ENCODE results near the gene CXCL12. TPM values are rescaled to one million over a fixed set of nuclear protein-coding genes. Genes with fewer than 3 reads are reported as not detected.

Gene CXCL12
- total RNA-seq, 4 donors from 2014 or later, result 44.7 to 81.2 (median 56.9) TPM

DNA sequence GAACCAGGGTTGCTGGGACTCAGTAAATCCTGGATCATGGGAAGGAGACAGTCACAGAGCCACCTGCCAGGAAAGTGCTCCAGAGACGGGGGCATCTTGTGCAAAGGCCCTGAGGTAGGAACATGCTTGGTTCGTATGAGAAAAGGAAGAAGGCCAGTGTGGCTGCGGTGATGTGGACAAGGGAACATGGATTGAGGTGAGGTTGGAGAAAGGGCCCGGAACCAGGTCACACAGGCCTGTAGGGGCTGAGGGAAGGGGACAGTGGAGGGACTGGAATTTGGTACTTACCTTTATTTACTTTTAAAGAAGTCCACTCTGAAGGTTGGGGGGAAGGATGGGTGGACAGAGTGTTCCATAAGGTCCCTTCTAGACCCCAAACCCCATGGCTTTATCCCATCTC, 32.9 kb upstream of the CXCL12 start:
- TF ChIP-seq POLR2A (IDR thresholded peaks at IDR 0.05), result no peak
- no peak for TF ChIP-seq POLR2AphosphoS5 (IDR thresholded peaks at IDR 0.05)
- TF ChIP-seq EP300 (IDR thresholded peaks at IDR 0.05), result no peak
- TF ChIP-seq, protein P1, sequence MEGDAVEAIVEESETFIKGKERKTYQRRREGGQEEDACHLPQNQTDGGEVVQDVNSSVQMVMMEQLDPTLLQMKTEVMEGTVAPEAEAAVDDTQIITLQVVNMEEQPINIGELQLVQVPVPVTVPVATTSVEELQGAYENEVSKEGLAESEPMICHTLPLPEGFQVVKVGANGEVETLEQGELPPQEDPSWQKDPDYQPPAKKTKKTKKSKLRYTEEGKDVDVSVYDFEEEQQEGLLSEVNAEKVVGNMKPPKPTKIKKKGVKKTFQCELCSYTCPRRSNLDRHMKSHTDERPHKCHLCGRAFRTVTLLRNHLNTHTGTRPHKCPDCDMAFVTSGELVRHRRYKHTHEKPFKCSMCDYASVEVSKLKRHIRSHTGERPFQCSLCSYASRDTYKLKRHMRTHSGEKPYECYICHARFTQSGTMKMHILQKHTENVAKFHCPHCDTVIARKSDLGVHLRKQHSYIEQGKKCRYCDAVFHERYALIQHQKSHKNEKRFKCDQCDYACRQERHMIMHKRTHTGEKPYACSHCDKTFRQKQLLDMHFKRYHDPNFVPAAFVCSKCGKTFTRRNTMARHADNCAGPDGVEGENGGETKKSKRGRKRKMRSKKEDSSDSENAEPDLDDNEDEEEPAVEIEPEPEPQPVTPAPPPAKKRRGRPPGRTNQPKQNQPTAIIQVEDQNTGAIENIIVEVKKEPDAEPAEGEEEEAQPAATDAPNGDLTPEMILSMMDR (IDR thresholded peaks at IDR 0.05), result no peak
- Histone ChIP-seq H3K9me3 (peaks cover 0 to 8% (median 0%) of the 10 kb centered on the region in 3 donors), H3K27me3 (no peaks in the 10 kb centered on the region), H3K4me1 (peaks cover 0 to 10% (median 3%) of the 10 kb centered on the region in 3 donors), H3K27ac (no peak overlapping the region), H3K36me3 (no peaks in the 10 kb centered on the region), H3K4me3 (no peak overlapping the region)
- ATAC-seq, result no peak
- WGBS, 2 donors (ENCODE audit: low coverage in 1 of 2), result 85% methylated on average over 4 of the region's 4 CpGs; no CpG with 5 or more reads in 1 of the 2 donors

- Histone ChIP-seq H3K9me3 (peaks cover 0 to 15% (median 0%) of the 10 kb centered on the region in 3 donors), H3K4me1 (peaks cover 0 to 10% (median 3%) of the 10 kb centered on the region in 3 donors), H3K27me3 (no peaks in the 10 kb centered on the region), H3K4me3 (no peak overlapping the region), H3K27ac (peak overlapping the region in 2 of 4 donors; percentile 10 to 23), H3K36me3 (no peaks in the 10 kb centered on the region)
- TF ChIP-seq POLR2AphosphoS5 (IDR thresholded peaks at IDR 0.05), result no peak
- no peak for TF ChIP-seq EP300 (IDR thresholded peaks at IDR 0.05)
- TF ChIP-seq, protein P1 (IDR thresholded peaks at IDR 0.05), result no peak
- TF ChIP-seq POLR2A (IDR thresholded peaks at IDR 0.05), result no peak
- no peak for ATAC-seq
- WGBS, 2 donors (ENCODE audit: low coverage in 1 of 2), result 36 to 71% methylated on average over 1 to 2 of the region's 2 CpGs
Observed at GRCh38 chr10:44416936-44417335, 32.0 kb upstream of the CXCL12 start.

- Histone ChIP-seq H3K9me3 (peaks cover 0 to 22% (median 0%) of the 10 kb centered on the region in 3 donors), H3K4me1 (peaks cover 0 to 10% (median 3%) of the 10 kb centered on the region in 3 donors), H3K27me3 (no peaks in the 10 kb centered on the region), H3K27ac (peak overlapping the region in 3 of 4 donors; percentile 10 to 37 (median 23)), H3K36me3 (no peaks in the 10 kb centered on the region), H3K4me3 (no peak overlapping the region)
- no peak for TF ChIP-seq EP300 (IDR thresholded peaks at IDR 0.05)
- no peak for TF ChIP-seq POLR2A (IDR thresholded peaks at IDR 0.05)
- TF ChIP-seq, protein P1 (IDR thresholded peaks at IDR 0.05), result no peak
- TF ChIP-seq POLR2AphosphoS5 (IDR thresholded peaks at IDR 0.05), result no peak
- WGBS, 2 donors (ENCODE audit: low coverage in 1 of 2), result 13 to 28% methylated on average over 5 to 6 of the region's 7 CpGs
- no peak for ATAC-seq
Observed at GRCh38 chr10:44416021-44416771, 31.3 kb upstream of the CXCL12 start.

DNA sequence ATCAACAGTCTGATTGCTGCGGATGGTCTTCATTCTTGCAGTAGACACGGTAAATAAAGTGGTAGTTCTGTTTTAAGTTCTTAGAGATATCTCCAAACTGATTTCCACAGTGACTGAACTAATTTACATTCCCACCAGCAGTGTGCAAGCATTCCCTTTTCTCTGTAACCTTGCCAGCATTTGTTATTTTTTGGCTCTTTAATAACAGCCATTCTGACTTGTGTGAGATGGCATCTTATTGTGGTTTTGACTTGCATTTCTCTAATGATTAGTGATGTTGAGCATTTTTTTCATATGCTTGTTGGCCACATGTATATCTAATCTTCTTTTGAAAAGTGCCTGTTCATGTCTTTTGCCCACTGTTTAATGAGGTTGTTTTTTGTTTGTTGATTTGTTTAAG, 30.2 kb upstream of the CXCL12 start:
- TF ChIP-seq EP300 (IDR thresholded peaks at IDR 0.05) (no peak), POLR2A (IDR thresholded peaks at IDR 0.05) (no peak), POLR2AphosphoS5 (IDR thresholded peaks at IDR 0.05) (no peak)
- TF ChIP-seq, protein P1 (IDR thresholded peaks at IDR 0.05), result no peak
- Histone ChIP-seq H3K9me3 (peaks cover 0 to 30% (median 0%) of the 10 kb centered on the region in 3 donors), H3K4me1 (peaks cover 0 to 10% (median 3%) of the 10 kb centered on the region in 3 donors), H3K4me3 (no peak overlapping the region), H3K27me3 (no peaks in the 10 kb centered on the region), H3K36me3 (no peaks in the 10 kb centered on the region), H3K27ac (no peak overlapping the region)
- WGBS, 2 donors (ENCODE audit: low coverage in 1 of 2), result 83 to 90% methylated on average over 2 of the region's 2 CpGs
- no peak for ATAC-seq

DNA sequence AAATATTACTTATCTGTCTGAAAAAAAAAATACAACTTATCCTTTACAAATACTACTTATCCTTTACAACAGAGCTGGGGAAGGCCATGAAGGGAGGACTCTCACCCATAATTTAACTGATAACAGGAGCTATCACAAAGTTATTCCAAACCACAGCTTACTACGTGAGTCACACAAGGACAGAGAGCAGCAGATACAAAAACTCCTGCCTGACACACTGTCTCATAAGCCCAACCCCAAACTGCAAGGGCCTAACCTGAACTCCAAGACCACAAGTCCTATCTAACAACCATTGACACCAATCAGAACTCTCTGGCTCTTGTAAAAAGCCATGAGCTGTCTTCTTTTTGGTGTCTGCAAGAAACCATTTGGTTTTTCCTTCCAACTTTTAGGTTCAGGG, 28.5 kb upstream of the CXCL12 start:
- H3K4me3 ChIP-seq, result no peak overlapping the region
- H3K36me3 ChIP-seq, result no peaks in the 10 kb centered on the region
- peaks cover 0 to 10% (median 3%) of the 10 kb centered on the region in 3 donors for H3K4me1 ChIP-seq
- peaks cover 0 to 30% (median 0%) of the 10 kb centered on the region in 3 donors for H3K9me3 ChIP-seq
- H3K27ac ChIP-seq, result no peak overlapping the region
- TF ChIP-seq POLR2A (IDR thresholded peaks at IDR 0.05) (no peak), EP300 (IDR thresholded peaks at IDR 0.05) (no peak), POLR2AphosphoS5 (IDR thresholded peaks at IDR 0.05) (no peak)
- TF ChIP-seq, protein P1 (IDR thresholded peaks at IDR 0.05), result no peak
- 78 to 92% methylated on average over 1 of the region's 1 CpG for WGBS, 2 donors (ENCODE audit: low coverage in 1 of 2)
- H3K27me3 ChIP-seq, result no peaks in the 10 kb centered on the region
- no peak for ATAC-seq
